Neural crest cell (in vitro differentiated cells): ENCODE data around the gene WWOX. TPM values are rescaled to one million over a fixed set of nuclear protein-coding genes. Genes with fewer than 3 reads are reported as not detected.

Experiments
- DNase-seq: peaks from one replicate; pipeline ENCODE4 v3.0.0; 2021; ENCODE audit warnings: low read depth, mixed read lengths, low spot score
- H3K27ac Mint-ChIP-seq: one replicate; pipeline ENCODE4 v1.8.0; 2021; ENCODE audit warnings: mild to moderate bottlenecking, mixed read lengths; ENCODE audit not compliant: unreplicated experiment
- H3K27me3 Mint-ChIP-seq: 2 replicates; pipeline ENCODE4 v1.8.0; 2021; ENCODE audit warnings: low read depth, mild to moderate bottlenecking, mixed read lengths
- H3K36me3 Mint-ChIP-seq: 2 replicates; pipeline ENCODE4 v1.8.0; 2021; ENCODE audit warnings: low read depth, mild to moderate bottlenecking, mixed read lengths
- H3K4me1 Mint-ChIP-seq: 2 replicates; pipeline ENCODE4 v1.8.0; 2021; ENCODE audit warnings: mixed read lengths
- H3K4me3 Mint-ChIP-seq: one replicate; pipeline ENCODE4 v1.8.0; 2021; ENCODE audit warnings: mild to moderate bottlenecking, mixed read lengths
- H3K9me3 Mint-ChIP-seq: 2 replicates; pipeline ENCODE4 v1.8.0; 2021; ENCODE audit warnings: mixed read lengths
- CTCF ChIP-seq: fragments of 200-600 bp; sonication (generic); conservative IDR thresholded peaks from 2 replicates; pipeline ENCODE4 v1.5.0; 2021; ENCODE audit warnings: antibody characterized with exemption, mild to moderate bottlenecking
- total RNA-seq: library from RNA; stranded (reverse); gene quantifications from 2 replicates; pipeline ENCODE4 v1.2.1, GENCODE V29; 2021

The WWOX gene
- total RNA-seq, 1 donor from 2014 or later, result 30.5 TPM

DNA sequence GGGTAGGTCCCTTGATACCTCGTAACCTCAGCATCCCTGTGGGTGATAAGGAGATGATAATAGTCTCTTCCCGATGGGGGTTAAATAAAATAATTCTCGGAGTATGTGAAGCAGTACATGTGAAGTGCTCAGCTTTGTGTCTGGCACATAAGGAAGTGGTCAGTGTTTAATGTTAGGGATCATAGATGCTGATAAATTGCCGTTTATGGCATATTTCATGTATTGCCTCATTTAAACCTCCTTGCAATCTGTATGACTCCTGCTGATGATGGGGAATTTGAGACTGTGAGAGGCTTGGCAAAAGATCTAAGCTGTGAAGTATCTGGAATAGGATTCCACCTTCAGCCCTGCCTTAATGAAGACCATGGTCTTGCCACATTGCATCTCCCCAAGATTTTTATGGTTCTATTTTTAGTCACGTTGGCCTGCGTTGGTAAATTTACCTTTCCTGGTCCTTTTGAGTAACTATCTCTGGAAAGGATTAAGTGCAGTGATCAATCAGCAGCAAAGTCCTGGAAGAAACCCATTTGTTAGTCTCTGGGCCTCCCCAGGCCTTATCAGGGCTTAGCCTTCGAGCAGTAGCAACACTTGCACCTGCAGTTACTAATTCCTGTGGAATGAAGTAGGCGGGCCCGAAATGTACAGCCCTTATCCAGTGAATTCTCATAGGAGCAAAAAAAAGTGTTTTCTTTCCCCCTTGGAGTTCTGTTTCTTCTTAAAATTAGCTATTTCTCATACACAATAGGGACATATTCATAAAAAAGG, 144.9 kb downstream of the WWOX start:
- no peaks in the 10 kb centered on the region for H3K27me3 Mint-ChIP-seq
- no peak overlapping the region for H3K27ac Mint-ChIP-seq
- H3K9me3 Mint-ChIP-seq, result no peaks in the 10 kb centered on the region
- peaks cover 7% of the 10 kb centered on the region for H3K4me1 Mint-ChIP-seq
- DNase-seq, result no peak
- no peak overlapping the region for H3K4me3 Mint-ChIP-seq
- TF ChIP-seq CTCF, result no peak
- no peaks in the 10 kb centered on the region for H3K36me3 Mint-ChIP-seq

- no peak for TF ChIP-seq CTCF
- H3K27ac Mint-ChIP-seq, result no peak overlapping the region
- DNase-seq, result no peak
- H3K4me3 Mint-ChIP-seq, result no peak overlapping the region
- H3K27me3 Mint-ChIP-seq, result no peaks in the 10 kb centered on the region
- H3K4me1 Mint-ChIP-seq, result peaks cover 7% of the 10 kb centered on the region
- H3K9me3 Mint-ChIP-seq, result no peaks in the 10 kb centered on the region
- H3K36me3 Mint-ChIP-seq, result no peaks in the 10 kb centered on the region
These were observed 147.1 kb downstream of the WWOX start for GRCh38 chr16:78246559-78246958.

DNA sequence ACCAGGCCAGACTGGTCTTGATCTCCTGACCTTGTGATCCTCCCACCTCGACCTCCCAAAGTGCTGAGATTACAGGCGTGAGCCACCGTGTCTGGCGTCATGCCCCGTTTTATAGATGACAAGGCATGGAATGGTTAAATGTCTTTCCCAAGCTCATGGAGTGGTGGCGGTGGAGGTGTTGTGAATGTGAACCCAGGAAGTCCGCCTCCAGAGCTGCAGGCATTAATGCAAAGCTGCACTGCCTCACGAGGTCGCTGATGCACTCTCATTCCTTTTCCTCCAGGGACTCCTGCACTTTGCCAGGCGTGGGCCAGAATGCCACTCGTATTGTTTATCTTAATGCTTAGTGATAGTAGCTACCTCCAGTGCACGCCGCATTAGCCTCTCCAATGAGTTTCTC, 149.6 kb downstream of the WWOX start:
- DNase-seq, result no peak
- no peak overlapping the region for H3K27ac Mint-ChIP-seq

GRCh38 chr16:78249832-78250231, 150.4 kb downstream of the WWOX start:
- Mint-ChIP-seq H3K27me3 (no peaks in the 10 kb centered on the region), H3K27ac (no peak overlapping the region), H3K36me3 (no peaks in the 10 kb centered on the region)

More for the DNA sequence above, 149.6 kb downstream of the WWOX start:
- H3K36me3 Mint-ChIP-seq, result no peaks in the 10 kb centered on the region
- no peak overlapping the region for H3K4me3 Mint-ChIP-seq
- H3K4me1 Mint-ChIP-seq, result peaks cover 7% of the 10 kb centered on the region
- H3K27me3 Mint-ChIP-seq, result no peaks in the 10 kb centered on the region
- TF ChIP-seq CTCF, result peak; percentile 36
- H3K9me3 Mint-ChIP-seq, result no peaks in the 10 kb centered on the region

DNA sequence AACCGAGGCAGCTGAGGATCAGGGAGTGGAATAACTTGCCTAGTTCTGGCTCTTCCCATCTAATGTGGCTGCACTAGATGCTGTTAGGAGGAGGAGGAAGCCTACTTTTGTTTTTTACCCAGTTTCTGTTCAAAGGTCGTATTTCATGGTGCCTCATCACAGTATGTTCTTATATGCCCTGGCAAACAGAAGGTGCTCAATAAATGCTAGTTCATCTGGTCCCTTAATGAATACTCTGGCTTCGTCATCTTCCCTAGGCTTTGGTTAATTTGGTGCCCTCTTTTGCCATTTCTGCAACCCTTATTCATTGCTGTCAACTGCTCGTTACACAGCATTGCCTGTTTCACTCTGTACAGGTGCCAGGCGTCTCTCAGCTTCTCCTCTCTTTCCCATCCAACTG, 151.7 kb downstream of the WWOX start:
- no peaks in the 10 kb centered on the region for H3K36me3 Mint-ChIP-seq
- H3K27me3 Mint-ChIP-seq, result no peaks in the 10 kb centered on the region
- H3K9me3 Mint-ChIP-seq, result no peaks in the 10 kb centered on the region
- H3K27ac Mint-ChIP-seq, result no peak overlapping the region
- no peak overlapping the region for H3K4me3 Mint-ChIP-seq
- peaks cover under 1% of the 10 kb centered on the region for H3K4me1 Mint-ChIP-seq
- no peak for DNase-seq
- TF ChIP-seq CTCF, result no peak

More at GRCh38 chr16:78249832-78250231, 150.4 kb downstream of the WWOX start:
- H3K4me3 Mint-ChIP-seq, result no peak overlapping the region
- peaks cover 7% of the 10 kb centered on the region for H3K4me1 Mint-ChIP-seq
- no peak for DNase-seq
- TF ChIP-seq CTCF, result no peak
- H3K9me3 Mint-ChIP-seq, result no peaks in the 10 kb centered on the region
